Neural progenitor cell (in vitro differentiated cells): Measurements from ENCODE around the gene ENO4. TPM values are rescaled to one million over a fixed set of nuclear protein-coding genes. Genes with fewer than 3 reads are reported as not detected.
A peak's percentile ranks its signal among the peaks of the same experiment; 100 is the strongest.

Experiments used
- DNase-seq: peaks from one replicate; pipeline ENCODE4 v3.0.0-alpha.2; 2016; ENCODE audit warnings: low spot score
- H2AFZ ChIP-seq: fragments of 200-600 bp; sonication (generic); replicated peaks from 2 replicates; pipeline ENCODE4 v1.6.1; 2016; ENCODE audit warnings: antibody characterized with exemption
- H3F3A ChIP-seq: fragments of 200-600 bp; sonication (generic); 2 replicates; pipeline ENCODE4 v1.6.1; 2016; ENCODE audit warnings: antibody characterized with exemption, low read depth
- H3K27ac ChIP-seq: fragments of 200-600 bp; sonication (generic); 2 replicates; pipeline ENCODE4 v1.5.1; 2016; ENCODE audit warnings: mild to moderate bottlenecking
- H3K27me3 ChIP-seq: fragments of 200-600 bp; sonication (generic); 2 replicates; pipeline ENCODE4 v1.6.1; 2016; ENCODE audit warnings: mild to moderate bottlenecking, moderate library complexity
- H3K36me3 ChIP-seq: fragments of 200-600 bp; sonication (generic); 2 replicates; pipeline ENCODE4 v1.5.1; 2016
- H3K4me1 ChIP-seq: fragments of 200-600 bp; sonication (generic); 2 replicates; pipeline ENCODE4 v1.6.1; 2016; ENCODE audit warnings: mixed run types
- H3K4me2 ChIP-seq: fragments of 200-600 bp; sonication (generic); 2 replicates; pipeline ENCODE4 v1.6.1; 2016
- H3K4me3 ChIP-seq: fragments of 200-600 bp; sonication (generic); 2 replicates; pipeline ENCODE4 v1.5.1; 2016
- H3K79me2 ChIP-seq: fragments of 200-600 bp; sonication (generic); 2 replicates; pipeline ENCODE4 v1.6.1; 2016; ENCODE audit warnings: low read depth
- H3K9ac ChIP-seq: fragments of 200-600 bp; sonication (generic); 2 replicates; pipeline ENCODE4 v1.6.1; 2016
- H3K9me3 ChIP-seq: fragments of 200-600 bp; sonication (generic); 2 replicates; pipeline ENCODE4 v1.5.1; 2016; ENCODE audit warnings: low read depth
- H4K20me1 ChIP-seq: fragments of 200-600 bp; sonication (generic); 2 replicates; pipeline ENCODE4 v1.6.1; 2016; ENCODE audit warnings: low read depth
- H3K27ac Mint-ChIP-seq: 3 replicates; pipeline ENCODE4 v1.8.0; 2021; ENCODE audit warnings: mixed read lengths
- H3K27me3 Mint-ChIP-seq: 2 replicates; pipeline ENCODE4 v1.8.0; 2022; ENCODE audit warnings: low read depth, mild to moderate bottlenecking, inconsistent platforms, moderate library complexity, mixed read lengths; ENCODE audit not compliant: insufficient read depth
- H3K36me3 Mint-ChIP-seq: 3 replicates; pipeline ENCODE4 v1.8.0; 2021; ENCODE audit warnings: mixed read lengths
- H3K4me1 Mint-ChIP-seq: 3 replicates; pipeline ENCODE4 v1.8.0; 2021; ENCODE audit warnings: mixed read lengths
- H3K4me3 Mint-ChIP-seq: 3 replicates; pipeline ENCODE4 v1.8.0; 2021; ENCODE audit warnings: mild to moderate bottlenecking, moderate library complexity, mixed read lengths
- H3K9me3 Mint-ChIP-seq: 3 replicates; pipeline ENCODE4 v1.8.0; 2020; ENCODE audit warnings: mixed read lengths
- CTCF ChIP-seq: fragments of 200-600 bp; sonication (generic); IDR thresholded peaks from 2 replicates; pipeline ENCODE4 v1.5.1; 2017; ENCODE audit warnings: antibody characterized with exemption, mild to moderate bottlenecking
- EZH2 ChIP-seq: fragments of 200-600 bp; sonication (generic); IDR thresholded peaks from 2 replicates; pipeline ENCODE4 v1.6.1; 2017; ENCODE audit warnings: antibody characterized with exemption, mild to moderate bottlenecking, moderate library complexity
- EZH2phosphoT487 ChIP-seq: fragments of 200-600 bp; sonication (generic); IDR thresholded peaks from 2 replicates; pipeline ENCODE4 v1.6.1; 2017; ENCODE audit warnings: antibody characterized with exemption
- total RNA-seq: library from RNA; depleted of rRNA; stranded (reverse); fragments of >200 nt; gene quantifications from 2 replicates; pipeline ENCODE4 v1.2.3, GENCODE V29; 2015; ENCODE audit warnings: low replicate concordance

ENO4 gene
- 0.84 and 10.0 TPM in 2 replicates for total RNA-seq

- H3K4me1 Mint-ChIP-seq: peaks cover 17% of the 10 kb centered on the region
- peak; percentile 20 for TF ChIP-seq EZH2
- no peak for TF ChIP-seq EZH2phosphoT487
- no peak for TF ChIP-seq CTCF
- H3K9ac ChIP-seq: peak within 1 kb of the TSS; percentile 67
Observed at GRCh38 chr10:116849248-116850057, at the start of gene ENO4. Gene ENO4, plus strand, starts transcription at chr10:116849499. Its CDS starts 68 bp downstream, at chr10:116849567.

GRCh38 chr10:116800286-116800929 lies 48.9 kb upstream of the ENO4 start:
- Mint-ChIP-seq H3K4me1 (no peaks in the 10 kb centered on the region), H3K4me3 (no peak overlapping the region), H3K27me3 (peaks cover 13% of the 10 kb centered on the region), H3K9me3 (peaks cover 10% of the 10 kb centered on the region), H3K27ac (no peak overlapping the region), H3K36me3 (no peaks in the 10 kb centered on the region)
- H3K9ac ChIP-seq: no peak overlapping the region
- H3K4me1 ChIP-seq: peaks cover 11% of the 10 kb centered on the region
- no peaks in the 10 kb centered on the region for H3F3A ChIP-seq
- no peak for DNase-seq
- H3K4me2 ChIP-seq: no peak overlapping the region
- no peak overlapping the region for H2AFZ ChIP-seq
- peaks cover 79% of the 10 kb centered on the region for H3K27me3 ChIP-seq
- no peaks in the 10 kb centered on the region for H3K36me3 ChIP-seq
- no peak overlapping the region for H3K27ac ChIP-seq
- H3K79me2 ChIP-seq: no peaks in the 10 kb centered on the region
- H3K4me3 ChIP-seq: no peak overlapping the region
- no peaks in the 10 kb centered on the region for H3K9me3 ChIP-seq
- TF ChIP-seq CTCF (no peak), EZH2phosphoT487 (no peak), EZH2 (no peak)
- H4K20me1 ChIP-seq: no peaks in the 10 kb centered on the region

More at GRCh38 chr10:116849248-116850057, at the start of gene ENO4:
- Mint-ChIP-seq H3K27ac (peak within 1 kb of the TSS; percentile 94), H3K36me3 (no peaks in the 10 kb centered on the region), H3K4me3 (peak within 1 kb of the TSS; percentile 92), H3K9me3 (no peaks in the 10 kb centered on the region), H3K27me3 (peaks cover 11% of the 10 kb centered on the region)
- H3K79me2 ChIP-seq: no peaks in the 10 kb centered on the region
- peak within 1 kb of the TSS; percentile 74 for H3K4me3 ChIP-seq
- no peaks in the 10 kb centered on the region for H4K20me1 ChIP-seq
- H3K4me1 ChIP-seq: peaks cover 13% of the 10 kb centered on the region
- H3K4me2 ChIP-seq: peak within 1 kb of the TSS; percentile 89
- H3K36me3 ChIP-seq: no peaks in the 10 kb centered on the region
- peak within 1 kb of the TSS; percentile 43 for H3K27ac ChIP-seq
- H3K27me3 ChIP-seq: peaks cover 14% of the 10 kb centered on the region
- H3K9me3 ChIP-seq: no peaks in the 10 kb centered on the region
- peak; percentile 97 for DNase-seq
- peaks cover 25% of the 10 kb centered on the region for H3F3A ChIP-seq
- H2AFZ ChIP-seq: peak within 1 kb of the TSS; percentile 83

- Mint-ChIP-seq H3K4me3 (no peak overlapping the region), H3K27ac (no peak overlapping the region), H3K27me3 (peaks cover 9% of the 10 kb centered on the region), H3K9me3 (peaks cover 10% of the 10 kb centered on the region), H3K4me1 (no peaks in the 10 kb centered on the region), H3K36me3 (no peaks in the 10 kb centered on the region)
- no peak for DNase-seq
- H3K4me3 ChIP-seq: no peak overlapping the region
- peaks cover 11% of the 10 kb centered on the region for H3K4me1 ChIP-seq
- TF ChIP-seq EZH2 (no peak), CTCF (no peak), EZH2phosphoT487 (no peak)
- H3K79me2 ChIP-seq: no peaks in the 10 kb centered on the region
- H3K4me2 ChIP-seq: no peak overlapping the region
- no peaks in the 10 kb centered on the region for H4K20me1 ChIP-seq
- no peak overlapping the region for H3K27ac ChIP-seq
- no peaks in the 10 kb centered on the region for H3F3A ChIP-seq
- no peaks in the 10 kb centered on the region for H3K36me3 ChIP-seq
- H3K27me3 ChIP-seq: peaks cover 86% of the 10 kb centered on the region
- no peak overlapping the region for H3K9ac ChIP-seq
- H3K9me3 ChIP-seq: no peaks in the 10 kb centered on the region
- no peak overlapping the region for H2AFZ ChIP-seq
Observed at GRCh38 chr10:116801658-116802057, 47.6 kb upstream of the ENO4 start.
